ENCODE results near the gene SFTPB.
"Not testable (repeated sequence)": the region's sequence is repeated elsewhere in the genome, so short reads cannot be mapped to it uniquely, and the experiment has no call there.

SFTPB gene

DNA sequence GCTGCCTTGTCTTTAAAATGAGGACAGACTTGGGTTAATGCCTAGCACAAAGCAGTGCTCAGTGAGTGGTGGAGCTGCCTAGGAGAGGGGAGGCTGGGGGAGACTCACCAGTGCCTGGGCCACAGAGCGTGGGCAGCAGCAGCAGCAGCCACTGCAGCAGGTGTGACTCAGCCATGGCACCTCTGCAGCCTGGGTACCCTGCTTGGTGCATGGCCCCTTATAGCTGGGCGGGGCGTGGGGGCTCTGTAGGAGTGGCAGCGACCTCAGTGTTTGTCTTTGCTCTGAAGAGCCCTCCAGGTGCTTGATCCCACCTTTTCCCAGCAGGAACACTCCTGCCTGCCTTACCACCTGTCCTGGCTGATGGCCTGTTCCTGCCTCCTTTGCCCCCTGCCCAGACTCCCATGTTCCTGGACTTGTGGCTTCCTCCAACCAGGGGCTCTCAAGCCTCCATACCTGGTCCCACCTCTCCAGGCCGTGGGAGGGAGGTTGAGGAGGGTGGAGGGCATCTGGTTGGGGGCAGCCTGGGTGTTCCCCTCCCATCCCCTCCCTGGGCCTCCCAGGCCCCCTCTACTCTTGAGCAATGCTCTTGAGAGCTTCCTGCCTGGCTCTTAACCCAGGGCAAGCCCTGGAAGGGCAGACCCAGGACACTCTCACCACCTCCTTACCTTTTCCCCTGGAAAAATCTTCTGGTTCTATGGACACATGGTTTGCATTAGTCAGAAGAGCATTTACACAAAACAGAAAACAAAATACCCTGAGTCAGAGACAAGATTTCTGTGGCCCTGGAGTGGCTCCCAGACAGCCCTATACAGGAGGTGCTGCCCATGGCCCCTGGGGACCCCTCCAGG lies at the start of gene SFTPB:
TSS of gene SFTPB (minus strand) at position 191 of the 848 bp plus-strand sequence. CDS start at position 175, 16 bp downstream.
- DNase-seq (ENCODE audit: extremely low read depth, low read depth): no peak

DNA sequence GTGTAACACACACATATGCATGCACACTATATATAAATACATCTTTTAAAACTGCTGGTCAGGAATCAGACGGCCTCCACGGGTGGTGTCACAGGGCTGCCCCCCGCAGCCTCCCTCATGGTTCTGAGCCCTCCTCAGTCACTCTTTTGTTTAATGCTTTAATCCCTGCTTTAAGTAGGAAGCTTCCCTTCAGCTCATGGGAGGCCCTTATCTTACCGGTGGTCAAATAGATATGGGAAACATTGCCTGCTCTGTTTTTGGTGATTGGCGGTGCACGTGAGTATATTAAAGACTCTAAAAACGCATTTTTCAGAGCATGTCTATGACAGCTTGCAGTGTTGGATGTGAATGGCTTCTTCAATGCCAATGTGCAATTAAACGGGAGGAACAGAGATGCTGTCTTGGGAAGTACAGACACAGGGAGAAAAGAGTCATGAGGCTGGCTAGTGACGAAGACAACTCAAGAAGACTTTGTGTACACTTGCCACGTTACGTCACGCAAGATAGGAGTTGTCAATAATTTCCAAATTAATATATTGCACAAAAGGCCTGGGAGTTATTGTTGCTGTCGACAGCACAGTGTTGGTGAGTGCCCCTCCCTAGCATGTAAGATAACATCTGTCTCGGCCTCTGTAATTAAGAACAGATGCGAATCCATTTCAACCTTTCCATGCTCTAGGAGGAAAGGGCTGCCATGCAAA lies 49.5 kb upstream of the SFTPB start:
- TF ChIP-seq, protein P1, sequence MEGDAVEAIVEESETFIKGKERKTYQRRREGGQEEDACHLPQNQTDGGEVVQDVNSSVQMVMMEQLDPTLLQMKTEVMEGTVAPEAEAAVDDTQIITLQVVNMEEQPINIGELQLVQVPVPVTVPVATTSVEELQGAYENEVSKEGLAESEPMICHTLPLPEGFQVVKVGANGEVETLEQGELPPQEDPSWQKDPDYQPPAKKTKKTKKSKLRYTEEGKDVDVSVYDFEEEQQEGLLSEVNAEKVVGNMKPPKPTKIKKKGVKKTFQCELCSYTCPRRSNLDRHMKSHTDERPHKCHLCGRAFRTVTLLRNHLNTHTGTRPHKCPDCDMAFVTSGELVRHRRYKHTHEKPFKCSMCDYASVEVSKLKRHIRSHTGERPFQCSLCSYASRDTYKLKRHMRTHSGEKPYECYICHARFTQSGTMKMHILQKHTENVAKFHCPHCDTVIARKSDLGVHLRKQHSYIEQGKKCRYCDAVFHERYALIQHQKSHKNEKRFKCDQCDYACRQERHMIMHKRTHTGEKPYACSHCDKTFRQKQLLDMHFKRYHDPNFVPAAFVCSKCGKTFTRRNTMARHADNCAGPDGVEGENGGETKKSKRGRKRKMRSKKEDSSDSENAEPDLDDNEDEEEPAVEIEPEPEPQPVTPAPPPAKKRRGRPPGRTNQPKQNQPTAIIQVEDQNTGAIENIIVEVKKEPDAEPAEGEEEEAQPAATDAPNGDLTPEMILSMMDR (IDR thresholded peaks at IDR 0.05; ENCODE audit: low read depth, low read length): no peak
- DNase-seq (ENCODE audit: extremely low read depth, low read depth): peak; percentile 90

More for the DNA sequence above, at the start of gene SFTPB:
- TF ChIP-seq, protein P1 (IDR thresholded peaks at IDR 0.05; ENCODE audit: low read depth, low read length): no peak

DNA sequence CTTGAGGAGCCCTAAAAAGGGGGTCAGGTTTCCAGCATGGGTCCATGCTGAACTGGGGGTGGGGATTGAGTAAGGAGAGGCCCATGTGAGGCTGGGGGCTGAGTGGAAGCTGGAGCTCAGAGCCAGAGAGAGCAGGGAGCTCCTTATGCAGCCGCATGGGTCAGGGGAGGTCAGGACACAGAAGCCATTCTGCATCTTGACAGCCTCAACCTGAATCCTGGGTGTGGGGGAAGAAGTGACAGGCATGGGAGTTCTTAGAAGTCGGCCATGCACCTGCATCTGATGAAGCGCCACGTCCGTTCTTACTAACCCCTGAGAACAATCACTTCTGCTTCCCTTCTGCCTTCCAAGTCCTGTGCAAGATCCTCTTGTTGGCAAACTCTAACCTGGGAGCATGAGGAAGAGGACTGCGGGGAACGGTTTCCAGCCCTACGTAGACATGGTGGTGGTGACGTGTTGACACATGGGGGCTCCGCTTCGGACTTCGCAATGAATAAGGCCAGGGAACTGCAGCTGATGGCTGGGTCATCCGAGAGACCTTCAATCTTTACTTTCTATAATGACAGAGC lies 48.4 kb upstream of the SFTPB start:
- no peak for DNase-seq (ENCODE audit: extremely low read depth, low read depth)

DNA sequence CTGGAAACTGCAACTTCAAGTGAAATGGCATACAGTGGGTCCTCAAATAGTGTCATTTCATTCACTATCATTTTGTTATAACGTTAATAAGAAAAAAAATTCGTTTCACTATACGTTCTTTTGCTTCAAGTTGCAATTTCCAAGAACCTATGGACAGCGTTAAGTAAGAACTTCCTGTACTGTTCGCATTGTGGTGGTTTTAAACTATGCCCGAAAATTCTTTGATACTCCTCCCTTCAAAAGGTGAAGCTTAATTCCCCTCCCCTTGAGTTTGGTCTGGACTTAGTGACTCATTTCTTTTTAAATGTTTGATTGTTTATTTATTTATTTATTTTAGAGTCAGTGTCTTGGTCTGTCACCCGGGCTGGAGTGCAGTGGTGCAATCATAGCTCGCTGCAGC lies 46.8 kb upstream of the SFTPB start:
- no peak for DNase-seq (ENCODE audit: extremely low read depth, low read depth)

More for the DNA sequence above, 48.4 kb upstream of the SFTPB start:
- TF ChIP-seq, protein P1 (IDR thresholded peaks at IDR 0.05; ENCODE audit: low read depth, low read length): no peak

DNA sequence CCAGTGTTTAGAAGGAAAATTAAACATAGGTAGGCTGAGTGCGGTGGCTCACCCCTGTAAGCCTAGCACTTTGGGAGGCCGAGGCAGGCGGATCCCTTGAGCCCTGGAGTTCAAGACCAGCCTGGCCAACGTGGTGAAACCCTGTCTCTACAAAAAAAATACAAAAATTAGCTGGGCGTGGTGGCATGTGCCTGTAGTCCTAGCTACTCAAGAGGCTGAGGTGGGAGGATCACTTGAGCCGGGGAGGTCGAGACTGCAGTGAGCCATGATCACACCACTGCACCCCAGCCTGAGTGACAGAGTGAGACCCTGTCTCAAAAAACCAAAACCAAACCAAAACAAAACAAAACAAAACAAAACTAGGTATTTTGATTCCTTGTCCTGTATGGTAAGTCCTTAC lies 46.4 kb upstream of the SFTPB start:
- DNase-seq (ENCODE audit: extremely low read depth, low read depth): not testable (repeated sequence)

More for the DNA sequence above, 46.8 kb upstream of the SFTPB start:
- TF ChIP-seq, protein P1 (IDR thresholded peaks at IDR 0.05; ENCODE audit: low read depth, low read length): no peak

DNA sequence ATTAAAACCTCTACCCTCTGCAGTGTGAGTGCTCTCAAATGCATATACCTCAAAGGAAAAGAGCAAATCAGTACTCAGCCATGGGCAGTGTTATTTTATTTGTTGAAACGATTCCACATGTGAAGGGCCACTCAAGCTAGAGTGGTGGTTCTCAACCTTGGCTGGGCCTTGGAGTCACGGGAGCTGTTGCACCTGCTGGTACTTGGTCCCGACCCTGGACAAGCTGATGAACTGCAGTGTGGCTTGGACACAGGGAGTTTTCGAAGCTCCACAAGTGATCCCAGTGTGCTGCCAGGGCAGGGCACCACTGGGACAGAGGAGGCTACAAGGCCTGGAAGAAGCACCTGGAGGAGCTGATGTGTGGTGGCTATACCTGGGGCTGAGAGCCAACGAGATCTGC lies 45.8 kb upstream of the SFTPB start:
- DNase-seq (ENCODE audit: extremely low read depth, low read depth): no peak
- TF ChIP-seq, protein P1 (IDR thresholded peaks at IDR 0.05; ENCODE audit: low read depth, low read length): no peak

DNA sequence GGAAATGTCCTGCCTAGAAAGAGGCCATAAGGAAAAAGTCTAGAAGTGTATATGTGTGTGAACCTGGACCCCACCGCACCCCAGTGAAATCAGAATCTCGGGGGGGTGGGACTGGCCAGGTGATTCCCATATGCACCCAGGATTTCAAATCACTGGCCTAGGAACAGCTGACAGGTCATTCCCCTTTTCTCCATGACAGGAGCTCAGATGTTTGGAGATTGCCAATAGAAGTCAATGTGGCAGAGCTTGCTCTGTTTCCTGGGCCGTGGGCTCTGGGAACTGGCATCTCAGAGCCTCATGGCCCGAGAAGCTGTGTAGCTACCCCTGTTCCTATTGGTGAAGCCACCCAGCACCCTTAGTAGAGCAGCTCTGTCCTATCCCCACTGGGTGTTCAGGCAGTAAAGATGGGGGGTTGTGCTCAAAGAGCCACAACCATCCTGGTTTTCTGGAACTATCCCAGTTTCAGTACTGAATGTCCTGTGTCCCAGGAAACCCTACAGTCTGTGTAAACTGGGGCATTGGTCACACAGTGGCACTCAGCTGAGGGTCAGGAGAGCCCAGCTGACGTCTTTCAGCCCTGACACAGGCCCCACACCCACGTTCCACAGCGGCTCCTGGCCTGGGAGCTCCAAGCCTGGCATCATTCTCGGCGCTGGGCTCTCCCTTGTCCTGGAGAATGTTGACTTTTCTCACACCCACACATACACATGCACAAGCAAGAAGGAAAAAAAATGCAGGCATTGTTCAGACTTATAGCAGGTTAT lies 45.0 kb upstream of the SFTPB start:
- TF ChIP-seq, protein P1 (IDR thresholded peaks at IDR 0.05; ENCODE audit: low read depth, low read length): no peak

More for the DNA sequence above, 45.0 kb upstream of the SFTPB start:
- no peak for DNase-seq (ENCODE audit: extremely low read depth, low read depth)
